Testis (tissue), 2 donors: Measurements from ENCODE around the gene FSTL1.

Source experiments
- POLR2A ChIP-seq: fragments of 450-650 bp; IDR thresholded peaks from one replicate; pipeline ENCODE4 v1.6.1; 2017; ENCODE audit warnings: antibody characterized with exemption, mild to moderate bottlenecking, moderate library complexity
- TF ChIP-seq, protein P1 (sequence below), 3 experiments: fragments of 450-650 bp in 2 of 3; fragments of 200-600 bp in 1 of 3; sonication (generic) in 1 of 3; IDR thresholded peaks; one replicate each; pipeline ENCODE4 v1.5.1; 2016 to 2019; ENCODE audit warnings: antibody characterized with exemption in 3 of 3, mild to moderate bottlenecking in 2 of 3, moderate library complexity in 1 of 3

DNA sequence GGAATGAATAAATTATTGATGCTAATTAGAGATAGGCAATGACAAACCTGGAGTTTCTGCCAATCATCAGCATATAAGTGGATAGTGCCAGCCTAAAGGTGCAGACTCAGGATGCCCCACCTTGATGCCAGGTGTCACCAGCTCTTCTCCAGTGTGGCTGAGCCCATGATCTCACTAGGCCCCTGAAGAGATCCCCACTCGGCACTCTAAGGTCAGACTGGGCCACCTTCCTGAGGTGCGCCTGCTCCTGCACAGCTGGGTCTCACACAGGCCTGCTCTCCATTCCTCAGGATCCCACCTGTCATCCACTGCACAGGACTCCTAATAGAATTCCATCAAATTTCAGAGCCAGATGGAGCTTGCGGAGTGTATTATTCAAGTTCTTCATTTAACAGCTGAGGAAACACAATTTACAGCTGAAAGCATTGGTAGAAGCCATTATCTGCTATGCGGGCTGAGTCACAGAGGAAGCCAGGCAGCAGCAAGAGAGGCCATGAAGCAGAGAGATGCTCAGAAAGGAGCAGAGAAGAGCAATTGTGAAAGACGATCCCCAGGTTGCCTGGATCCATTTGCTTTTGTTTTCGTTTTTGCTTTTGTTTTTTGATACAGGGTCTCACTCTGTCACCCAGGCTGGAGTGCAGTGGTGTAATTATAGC, 25.1 kb upstream of the FSTL1 start:
- TF ChIP-seq, protein P1, sequence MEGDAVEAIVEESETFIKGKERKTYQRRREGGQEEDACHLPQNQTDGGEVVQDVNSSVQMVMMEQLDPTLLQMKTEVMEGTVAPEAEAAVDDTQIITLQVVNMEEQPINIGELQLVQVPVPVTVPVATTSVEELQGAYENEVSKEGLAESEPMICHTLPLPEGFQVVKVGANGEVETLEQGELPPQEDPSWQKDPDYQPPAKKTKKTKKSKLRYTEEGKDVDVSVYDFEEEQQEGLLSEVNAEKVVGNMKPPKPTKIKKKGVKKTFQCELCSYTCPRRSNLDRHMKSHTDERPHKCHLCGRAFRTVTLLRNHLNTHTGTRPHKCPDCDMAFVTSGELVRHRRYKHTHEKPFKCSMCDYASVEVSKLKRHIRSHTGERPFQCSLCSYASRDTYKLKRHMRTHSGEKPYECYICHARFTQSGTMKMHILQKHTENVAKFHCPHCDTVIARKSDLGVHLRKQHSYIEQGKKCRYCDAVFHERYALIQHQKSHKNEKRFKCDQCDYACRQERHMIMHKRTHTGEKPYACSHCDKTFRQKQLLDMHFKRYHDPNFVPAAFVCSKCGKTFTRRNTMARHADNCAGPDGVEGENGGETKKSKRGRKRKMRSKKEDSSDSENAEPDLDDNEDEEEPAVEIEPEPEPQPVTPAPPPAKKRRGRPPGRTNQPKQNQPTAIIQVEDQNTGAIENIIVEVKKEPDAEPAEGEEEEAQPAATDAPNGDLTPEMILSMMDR (IDR thresholded peaks at IDR 0.05) = no peak
- no peak for TF ChIP-seq POLR2A
